GM19043 (cell line): ENCODE results near the gene PAF1.

Experiments
- ATAC-seq: cut with Tn5 transposase; IDR thresholded peaks from one replicate; pipeline ENCODE4 v1.9.1; 2021; ENCODE audit warnings: low read depth; ENCODE audit not compliant: unreplicated experiment

PAF1 gene

DNA sequence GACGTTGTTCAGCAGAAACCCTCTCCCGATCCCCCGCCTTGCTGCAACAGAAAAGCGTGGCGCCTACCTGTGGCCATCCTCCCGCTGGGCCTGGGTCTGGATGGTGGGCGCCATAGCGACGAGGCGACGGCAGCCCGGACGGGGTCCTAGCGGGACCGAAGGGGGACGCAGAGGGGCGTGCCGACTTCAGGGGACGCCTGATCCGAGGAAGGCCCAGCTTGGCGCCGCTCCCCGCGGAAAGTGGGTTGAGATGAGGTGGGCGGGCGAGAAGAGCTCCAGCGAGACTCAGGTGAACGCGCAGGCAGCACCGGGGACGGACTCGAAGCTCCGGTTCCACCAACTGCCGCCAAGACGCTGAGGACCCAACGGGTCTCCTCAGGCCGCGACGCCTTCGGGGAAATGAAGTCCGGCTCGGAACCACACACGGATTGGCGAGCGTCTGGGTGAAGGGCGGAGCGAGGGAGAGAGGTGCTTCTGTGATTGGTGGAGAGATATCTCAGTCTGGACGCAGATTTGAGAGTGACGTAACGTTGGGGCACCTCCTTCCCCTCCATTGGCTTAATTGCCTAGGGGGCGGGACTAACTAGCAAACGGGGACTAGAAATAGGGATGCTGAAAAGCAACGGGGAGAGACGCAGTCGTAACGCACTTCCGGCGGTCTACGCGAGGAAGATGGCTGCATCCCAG, at the start of gene PAF1, which contains the start of gene MED29:
TSS of gene PAF1 (minus strand) at position 356 of the 687 bp plus-strand sequence. CDS start at position 114, 242 bp downstream.
TSS of gene MED29 (plus strand) at position 628 of the 687 bp plus-strand sequence. CDS start at position 673, 45 bp downstream.
- peak; percentile 78 for ATAC-seq

DNA sequence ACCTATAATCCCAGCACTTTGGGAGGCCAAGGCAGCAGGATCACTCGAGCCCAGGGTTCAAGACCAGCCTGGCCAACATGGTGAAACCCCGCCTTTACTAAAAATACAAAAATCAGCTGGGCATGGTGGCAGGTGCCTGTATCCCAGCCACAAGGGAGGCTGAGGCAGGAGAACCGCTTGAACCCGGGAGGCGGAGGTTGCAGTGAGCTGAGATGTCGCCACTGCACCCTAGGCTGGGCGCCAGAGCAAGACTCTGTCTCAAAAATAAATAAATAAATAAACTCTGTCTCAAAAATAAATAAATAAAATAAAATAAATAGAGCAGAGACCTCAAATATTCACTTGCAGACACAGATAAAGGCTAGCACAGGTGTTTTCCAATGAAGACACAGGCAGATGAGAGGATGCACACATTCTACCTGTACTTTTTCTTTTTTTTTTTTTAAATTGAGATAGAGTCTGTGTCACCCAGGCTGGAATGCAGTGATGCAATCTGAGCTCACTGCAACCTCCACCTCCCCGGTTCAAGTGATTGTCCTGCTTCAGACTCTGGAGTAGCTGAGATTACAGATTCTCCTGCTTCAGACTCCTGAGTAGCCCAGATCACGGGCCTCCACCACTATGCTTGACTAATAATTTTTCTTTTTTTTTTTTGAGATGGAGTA, 47.5 kb upstream of the PAF1 start:
- no peak for ATAC-seq

DNA sequence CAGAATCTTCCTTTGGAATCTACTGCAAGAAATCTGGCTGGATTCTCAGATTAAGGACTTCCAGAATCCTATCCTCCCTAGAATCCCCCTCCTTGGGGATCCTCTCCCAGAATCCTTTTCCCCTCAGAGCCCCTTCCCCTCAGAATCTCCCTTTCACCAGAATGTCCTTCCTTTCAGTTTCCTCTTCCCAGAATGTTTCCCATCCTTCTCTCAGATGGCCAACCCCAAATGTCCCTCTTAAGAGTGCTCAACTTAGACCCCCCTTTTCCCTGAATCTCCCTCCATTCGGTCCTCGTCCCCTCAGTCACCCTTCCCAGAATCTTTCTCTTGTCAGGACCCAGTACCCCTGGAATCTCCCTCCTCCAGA, 45.4 kb upstream of the PAF1 start:
- ATAC-seq = no peak

DNA sequence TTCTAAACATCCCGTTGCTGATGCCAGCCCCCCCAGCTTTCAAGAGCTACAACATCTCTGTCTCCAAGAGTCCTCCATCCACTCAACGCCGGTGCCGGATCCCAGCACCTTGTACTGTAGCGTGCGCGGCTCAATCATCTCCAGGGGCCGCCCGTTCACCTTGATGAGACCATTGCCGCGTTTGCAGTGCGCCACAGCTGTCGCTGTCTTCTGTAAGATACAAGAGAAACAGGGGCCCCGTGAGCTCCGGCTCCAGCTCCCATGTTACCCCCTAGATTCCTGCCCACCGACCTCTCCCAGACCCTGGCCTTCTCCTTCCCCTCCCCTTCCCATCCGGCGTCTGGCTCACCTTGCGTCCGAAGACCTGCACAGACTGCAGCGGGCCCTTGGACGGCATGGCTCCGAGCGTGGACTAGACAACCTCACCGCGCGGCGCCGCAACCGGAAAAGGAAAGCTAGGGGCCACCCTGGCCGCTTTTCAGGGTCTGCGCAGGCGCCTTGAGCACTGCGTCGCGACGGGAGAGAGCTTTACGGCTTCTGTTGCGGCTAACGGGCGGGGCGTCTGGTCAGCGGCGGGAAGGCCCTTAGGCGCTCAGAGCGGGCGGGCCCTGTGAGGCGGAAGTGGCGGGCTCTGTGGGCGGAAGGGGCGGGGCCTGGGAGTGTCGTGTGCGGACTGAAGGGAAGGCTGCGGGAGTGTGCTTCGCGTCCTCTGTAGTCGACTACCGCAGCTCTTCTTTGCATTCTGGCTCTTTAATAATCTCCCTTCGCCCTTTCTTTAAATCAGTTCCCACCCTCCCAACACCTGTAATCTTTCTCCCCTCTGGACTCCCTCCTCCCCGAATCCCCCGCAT, 44.8 kb upstream of the PAF1 start, which contains the start of gene RPS16:
TSS of gene RPS16 (minus strand) at position 451 of the 851 bp plus-strand sequence. CDS start at position 397, 54 bp downstream.
- ATAC-seq = peak; percentile 69

DNA sequence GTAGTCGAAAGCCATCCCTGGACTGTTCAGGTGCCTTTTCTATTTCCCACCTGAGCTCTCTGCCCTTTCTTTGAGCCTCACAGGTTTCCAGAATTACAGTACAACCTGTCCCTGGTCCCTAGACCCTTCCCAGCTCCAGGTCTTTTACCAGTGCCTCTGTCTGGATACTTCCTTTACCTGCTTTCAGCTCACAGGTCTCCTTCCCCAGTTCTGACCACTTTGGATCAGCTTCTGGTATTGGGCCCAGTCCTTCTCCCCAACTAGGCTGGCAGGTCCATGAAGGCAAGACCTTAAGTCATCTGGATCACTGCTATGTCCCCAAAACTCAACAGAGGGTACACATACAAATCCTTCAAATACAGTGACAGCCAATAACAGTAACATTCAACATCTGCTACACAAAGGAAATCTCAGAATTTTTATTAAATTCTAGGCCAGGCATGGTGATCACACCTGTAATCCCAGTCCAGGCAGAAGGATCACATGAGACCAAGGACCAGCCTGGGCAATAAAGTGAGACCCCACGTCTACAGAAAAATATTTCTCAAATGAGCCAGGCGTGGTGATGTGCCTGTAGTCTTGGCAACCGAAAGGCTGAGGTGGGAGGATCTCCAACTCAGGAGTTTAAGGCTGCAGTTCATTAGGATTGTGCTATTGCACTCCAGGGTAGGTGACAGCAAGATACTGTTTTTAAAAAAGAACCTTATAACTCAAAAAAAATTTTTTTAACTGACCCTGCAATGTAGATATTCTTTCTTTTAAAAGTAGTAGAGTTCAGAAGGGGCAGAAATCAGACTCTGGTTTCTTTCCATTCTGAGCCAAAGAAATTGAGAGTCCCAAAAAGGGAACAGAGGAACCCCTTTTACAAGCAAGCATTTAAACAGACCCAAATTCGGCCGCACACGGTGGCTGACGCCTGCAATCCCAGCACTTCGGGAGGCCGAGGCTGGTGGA, 43.5 kb upstream of the PAF1 start:
- no peak for ATAC-seq

DNA sequence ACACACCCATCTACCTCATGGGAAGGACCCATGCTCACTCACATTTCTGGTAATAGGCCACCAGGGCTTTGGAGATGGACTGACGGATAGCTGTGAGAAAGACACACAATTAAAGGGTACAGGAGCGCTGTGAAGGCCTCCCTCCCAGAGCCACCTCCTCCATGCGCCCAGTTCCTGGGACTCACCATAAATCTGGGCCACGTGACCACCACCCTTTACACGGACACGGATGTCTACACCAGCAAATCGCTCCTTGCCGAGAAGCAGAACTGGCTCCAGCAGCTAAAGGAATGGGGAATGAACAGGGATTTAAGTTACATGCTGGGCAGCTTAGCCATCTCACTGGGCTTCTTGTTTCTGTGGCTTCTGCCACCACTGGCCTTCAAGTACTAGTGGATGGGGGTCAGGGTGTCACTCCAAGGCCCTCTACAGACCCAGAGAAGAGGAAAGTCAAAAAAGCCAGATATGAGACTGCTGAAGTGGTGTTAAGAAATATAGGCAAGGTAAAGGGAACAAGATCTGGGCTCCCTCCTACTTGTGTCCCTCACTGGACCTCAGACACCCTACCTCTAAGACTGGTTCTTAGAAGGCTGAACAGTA, 42.7 kb upstream of the PAF1 start:
- ATAC-seq = no peak

DNA sequence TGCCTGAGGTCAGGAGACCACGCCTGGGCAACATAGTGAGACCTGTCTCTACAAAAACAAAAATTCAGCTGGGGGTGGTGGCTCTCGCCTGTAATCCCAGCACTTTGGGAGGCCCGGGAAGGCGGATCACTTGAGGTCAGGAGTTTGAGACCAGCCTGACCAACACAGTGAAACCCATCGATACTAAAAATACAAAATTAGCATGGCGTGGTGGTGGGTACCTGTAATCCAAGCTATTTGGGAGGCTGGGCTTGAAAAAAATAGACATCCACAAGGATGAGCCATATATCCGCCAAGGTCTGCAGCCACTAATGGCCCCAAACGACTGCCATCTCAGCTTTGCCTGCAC, 41.7 kb upstream of the PAF1 start:
- no peak for ATAC-seq

DNA sequence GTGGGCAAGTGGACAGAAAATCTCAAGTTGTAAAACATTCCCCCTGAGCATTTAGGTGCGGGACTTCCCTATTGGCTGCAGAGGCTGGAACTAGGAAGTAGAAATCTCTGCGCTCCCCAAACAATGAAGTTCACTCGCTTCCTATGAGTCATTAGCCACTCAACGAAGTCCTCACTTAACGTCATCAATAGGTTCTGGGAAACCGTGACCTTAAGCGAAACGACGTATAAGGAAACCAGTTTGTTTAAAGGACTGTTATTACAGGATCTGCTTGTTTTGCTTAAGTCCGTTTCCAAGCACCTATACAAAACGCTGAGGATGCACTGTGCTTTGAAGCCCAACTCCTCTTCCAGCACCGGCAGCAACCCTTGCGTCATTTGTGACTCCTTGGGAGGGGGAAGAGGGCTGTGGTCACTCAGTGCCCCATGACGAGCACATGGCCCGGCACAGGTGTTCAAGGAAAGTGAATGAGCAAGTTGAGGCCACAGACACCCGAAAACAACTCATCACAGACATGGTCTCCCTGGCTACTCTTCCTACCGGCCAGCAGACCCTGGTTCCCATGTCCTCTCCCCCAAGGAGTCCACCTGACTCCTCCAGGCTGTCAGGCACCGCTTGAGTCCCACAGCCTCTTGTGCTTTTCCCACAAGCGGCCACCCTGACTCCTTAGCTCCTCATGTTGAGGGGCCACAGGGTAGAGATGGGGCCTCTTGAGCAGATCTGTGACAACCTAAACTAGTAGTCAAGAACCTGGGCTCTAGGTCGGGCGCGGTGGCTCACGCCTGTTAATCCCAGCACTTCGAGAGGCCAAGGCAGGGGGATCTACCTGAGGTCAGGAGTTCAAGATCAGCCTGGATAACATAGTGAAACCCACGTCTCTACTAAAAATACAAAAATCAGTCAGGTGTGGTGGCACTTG, 40.0 kb upstream of the PAF1 start:
- ATAC-seq = no peak

DNA sequence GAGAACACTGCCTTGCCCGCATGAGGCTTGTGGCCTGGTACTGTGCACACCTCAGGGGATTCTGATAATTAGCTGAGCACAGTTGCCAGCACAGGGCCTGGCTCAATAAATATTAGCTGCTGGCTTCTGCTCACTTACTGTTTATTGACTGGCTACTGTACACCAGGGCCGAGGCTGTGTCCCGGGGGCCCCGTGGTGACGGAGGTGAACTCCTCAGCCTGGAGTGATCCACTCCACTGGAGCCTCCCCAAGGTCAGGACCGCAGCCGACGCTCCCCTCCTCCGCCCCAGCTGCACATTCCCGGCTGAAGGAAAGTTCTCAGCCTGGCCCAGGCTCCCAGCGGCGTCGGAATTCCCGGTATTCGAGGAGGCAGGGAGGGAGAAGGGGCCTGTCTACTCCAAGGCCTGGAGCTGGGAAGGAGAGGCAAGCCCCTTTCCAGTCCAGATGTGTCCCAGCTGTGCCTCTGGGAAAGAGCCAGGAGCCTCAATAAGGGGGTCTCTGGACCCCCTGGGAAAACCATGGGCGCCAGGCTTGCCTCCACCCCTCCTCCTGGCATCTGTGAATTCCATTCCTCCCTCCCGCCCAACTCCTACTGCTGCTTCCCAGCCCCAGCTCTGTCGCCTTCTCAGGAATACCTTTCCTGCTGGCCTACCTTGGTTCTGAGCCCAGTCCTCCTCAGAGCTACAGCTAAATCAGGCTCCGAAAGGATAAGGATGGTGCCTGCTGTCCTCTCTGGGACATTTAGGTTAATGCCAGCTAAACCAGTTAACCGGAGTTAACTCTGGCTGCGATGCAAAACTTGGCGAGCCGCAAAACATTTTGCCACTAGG, 37.6 kb upstream of the PAF1 start:
- no peak for ATAC-seq

DNA sequence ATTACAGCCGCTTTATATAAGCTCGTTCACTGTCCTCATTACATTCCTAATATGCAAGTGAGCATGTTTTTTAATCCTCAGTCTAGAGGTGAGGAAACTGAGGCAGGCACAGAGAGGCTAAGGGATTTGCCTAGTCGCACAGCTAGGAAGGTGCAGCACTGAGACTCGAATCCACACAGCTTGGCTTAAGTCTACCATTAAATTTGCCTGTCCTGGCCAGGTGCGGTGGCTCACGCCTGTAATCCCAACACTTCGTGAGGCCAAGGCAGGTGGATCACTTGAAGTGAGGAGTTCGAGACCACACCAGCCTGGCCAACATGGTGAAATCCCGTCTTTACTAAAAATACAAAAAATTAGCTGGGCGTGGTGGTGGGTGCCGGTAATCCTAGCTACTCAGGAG, 36.8 kb upstream of the PAF1 start:
- ATAC-seq = no peak

DNA sequence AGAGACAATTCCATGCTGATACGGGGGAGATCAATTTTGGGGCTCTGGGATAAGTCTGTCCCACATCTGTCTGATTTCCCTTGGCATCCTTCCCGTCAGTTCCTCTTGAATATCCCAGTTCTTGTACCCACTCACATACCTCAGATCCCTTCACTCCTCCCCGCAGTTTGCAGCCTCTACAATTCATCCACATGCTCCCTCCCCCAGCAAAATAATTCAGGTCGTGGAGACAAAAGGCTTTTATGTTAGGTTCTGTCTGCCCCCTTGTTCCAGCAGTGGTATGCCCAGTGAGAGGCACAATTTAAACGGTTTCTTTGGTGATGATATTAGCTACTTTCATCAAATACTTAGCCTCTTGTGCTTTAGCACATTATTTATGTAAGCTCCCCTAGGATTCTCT, 35.3 kb upstream of the PAF1 start:
- ATAC-seq = no peak

DNA sequence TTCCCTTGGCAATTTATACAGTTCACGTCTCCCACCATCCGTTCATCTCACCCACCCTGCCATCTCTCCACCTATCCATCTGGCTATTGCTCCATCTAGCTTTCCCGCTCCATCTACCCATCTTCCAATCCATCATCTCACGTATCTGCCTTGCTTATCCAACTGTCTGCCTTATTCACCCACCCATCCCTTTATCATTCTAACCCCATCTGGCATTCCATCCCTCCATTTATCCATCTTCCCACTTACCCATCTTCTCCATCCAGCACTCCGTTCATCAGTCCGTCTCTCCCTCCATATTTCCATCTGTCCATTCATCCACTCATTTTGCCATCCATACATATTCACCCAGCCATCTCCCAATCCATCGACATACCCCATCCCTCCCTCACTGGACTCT, 34.8 kb upstream of the PAF1 start:
- ATAC-seq = no peak

DNA sequence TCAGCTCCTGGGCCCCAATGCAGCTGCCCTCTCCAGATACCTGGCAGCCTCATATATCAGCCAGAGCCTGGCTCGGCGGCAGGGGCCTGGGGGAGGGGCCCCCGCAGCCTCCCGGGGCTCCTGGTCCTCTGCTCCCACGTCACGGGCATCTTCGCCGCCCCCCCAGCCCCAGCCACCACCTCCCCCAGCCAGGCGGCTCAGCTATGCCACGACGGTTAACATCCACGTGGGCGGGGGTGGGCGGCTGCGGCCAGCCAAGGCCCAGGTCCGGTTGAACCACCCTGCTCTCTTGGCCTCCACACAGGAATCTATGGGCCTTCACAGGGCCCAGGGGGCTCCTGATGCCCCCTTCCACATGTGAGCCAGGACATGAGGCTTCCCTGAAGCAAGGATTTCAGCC, 34.0 kb upstream of the PAF1 start:
- ATAC-seq = no peak

DNA sequence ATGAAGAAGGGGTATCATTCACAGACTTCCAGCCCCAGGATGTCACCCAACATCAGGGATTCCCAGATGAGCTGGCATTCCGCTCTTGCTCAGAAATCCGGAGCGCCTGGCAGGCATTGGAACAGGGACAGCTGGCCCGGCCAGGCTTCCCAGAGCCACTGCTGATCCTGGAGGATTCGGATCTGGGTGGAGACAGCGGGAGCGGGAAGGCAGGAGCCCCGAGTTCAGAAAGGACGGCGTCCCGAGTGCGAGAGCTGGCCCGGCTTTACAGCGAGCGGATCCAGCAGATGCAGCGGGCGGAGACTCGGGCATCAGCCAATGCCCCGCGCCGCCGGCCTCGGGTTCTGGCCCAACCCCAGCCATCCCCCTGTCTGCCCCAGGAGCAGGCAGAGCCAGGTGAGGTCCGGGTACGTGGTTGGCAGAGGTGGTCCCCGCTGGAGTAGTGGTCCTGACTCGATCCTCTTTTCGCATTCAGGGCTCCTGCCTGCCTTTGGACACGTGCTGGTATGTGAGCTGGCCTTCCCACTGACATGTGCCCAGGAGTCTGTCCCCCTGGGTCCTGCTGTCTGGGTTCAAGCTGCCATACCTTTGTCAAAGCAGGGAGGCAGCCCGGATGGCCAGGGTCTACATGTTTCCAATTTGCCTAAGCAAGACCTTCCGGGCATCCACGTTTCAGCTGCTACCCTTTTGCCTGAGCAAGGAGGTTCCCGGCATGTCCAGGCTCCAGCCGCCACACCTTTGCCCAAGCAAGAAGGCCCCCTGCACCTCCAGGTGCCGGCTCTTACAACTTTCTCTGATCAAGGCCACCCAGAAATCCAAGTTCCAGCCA, 32.6 kb upstream of the PAF1 start:
- ATAC-seq = no peak

DNA sequence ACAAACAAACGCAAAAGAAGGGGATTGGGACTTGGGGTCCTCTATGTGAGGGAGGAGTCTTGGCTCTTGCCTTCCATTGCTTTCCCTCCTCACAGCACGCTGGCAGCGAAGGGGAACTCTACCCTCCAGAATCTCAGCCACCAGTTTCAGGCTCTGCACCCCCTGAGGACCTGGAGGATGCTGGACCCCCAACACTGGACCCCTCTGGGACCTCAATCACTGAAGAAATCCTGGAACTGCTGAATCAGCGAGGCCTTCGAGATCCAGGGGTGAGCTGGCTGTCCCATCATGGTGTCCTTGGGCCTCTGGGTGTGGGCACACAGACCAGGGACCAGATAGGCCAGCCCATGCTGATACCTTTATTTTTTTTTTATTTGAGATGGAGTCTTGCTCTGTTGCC, 31.1 kb upstream of the PAF1 start:
- no peak for ATAC-seq

DNA sequence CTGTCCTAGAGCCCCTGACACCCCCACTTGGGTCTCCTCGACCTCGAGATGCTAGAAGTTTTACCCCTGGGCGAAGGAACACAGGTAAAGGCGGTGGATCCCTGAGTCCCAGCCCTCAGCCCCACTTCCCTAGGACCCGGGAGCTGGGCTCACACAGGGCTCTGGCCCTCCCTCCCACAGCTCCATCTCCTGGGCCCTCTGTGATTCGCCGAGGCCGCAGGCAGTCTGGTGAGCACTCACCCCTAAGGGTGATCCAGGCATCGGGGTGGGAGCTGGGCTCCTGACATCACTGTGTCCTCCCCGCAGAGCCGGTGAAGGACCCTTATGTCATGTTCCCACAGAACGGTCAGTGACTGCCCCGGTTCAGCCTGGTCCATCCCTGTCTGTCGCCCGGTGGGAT, 29.9 kb upstream of the PAF1 start:
- no peak for ATAC-seq

DNA sequence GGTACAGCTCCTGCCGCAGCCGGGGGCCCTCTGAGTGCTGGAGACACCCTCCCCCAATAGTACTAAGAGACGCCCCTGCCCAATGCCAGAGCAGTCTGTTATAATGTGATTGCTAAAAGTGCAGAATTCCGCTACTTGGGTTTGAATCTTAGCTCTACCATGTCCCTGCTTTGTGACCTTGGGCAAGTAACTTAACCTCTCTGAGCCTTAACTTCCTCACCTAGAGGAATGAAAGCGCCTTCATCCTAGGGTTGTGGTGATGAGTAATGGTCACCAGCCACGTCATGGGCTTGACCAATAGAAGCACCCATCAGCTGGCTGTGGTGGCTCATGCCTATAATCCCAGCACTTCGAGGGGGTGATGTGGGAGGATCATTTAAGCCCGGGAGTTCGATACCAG, 28.1 kb upstream of the PAF1 start:
- ATAC-seq = no peak
